DND-41 (cell line): ENCODE measurements around the gene KRTDAP.

ENCODE experiments used
- CTCF ChIP-seq: IDR thresholded peaks from 2 replicates; pipeline ENCODE4 v1.5.1; 2012; ENCODE audit warnings: borderline replicate concordance, low read length, moderate library complexity, mild to moderate bottlenecking; ENCODE audit not compliant: poor library complexity, severe bottlenecking; ENCODE audit errors: extremely low read depth
- EZH2 ChIP-seq: IDR thresholded peaks from 3 replicates; pipeline ENCODE4 v1.6.1; 2012; ENCODE audit warnings: borderline replicate concordance, low read depth, mild to moderate bottlenecking, moderate library complexity, low read length, inconsistent platforms; ENCODE audit not compliant: severe bottlenecking

DNA sequence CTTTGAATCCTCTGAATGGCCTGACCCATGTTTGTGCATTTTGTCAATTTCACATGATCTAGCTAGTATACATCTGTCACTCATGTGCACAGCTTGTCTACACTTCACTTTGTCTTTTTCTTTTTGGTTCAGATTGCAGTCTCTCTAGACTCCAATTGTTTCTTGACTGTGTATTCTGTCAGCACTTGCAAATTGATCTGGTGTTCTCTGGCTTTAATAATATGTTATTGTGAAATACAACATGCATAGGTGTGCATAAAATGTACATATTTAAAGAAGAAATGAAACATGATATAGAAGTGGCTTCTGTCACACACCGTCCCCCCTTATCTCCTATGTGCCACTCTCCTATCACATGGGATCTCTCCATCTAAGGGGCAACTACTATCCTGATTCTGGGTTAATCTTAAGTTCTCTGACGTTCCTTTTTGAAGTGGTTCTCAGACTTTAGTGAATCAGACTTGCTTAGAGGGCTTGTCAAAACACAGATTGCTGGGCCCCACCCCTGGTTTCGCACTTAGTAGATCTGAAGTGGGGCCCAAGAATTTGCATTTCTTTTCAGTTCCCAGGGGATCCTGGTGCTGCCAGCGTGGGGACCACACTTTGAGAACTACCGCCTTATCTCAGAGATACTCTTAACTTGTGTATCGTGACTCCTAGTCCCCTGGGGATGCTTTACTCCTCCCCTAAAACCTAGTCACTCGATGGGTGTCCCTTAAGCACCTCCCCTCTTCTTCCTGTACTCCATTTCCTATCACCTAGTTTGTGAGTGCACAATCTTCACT, 5.8 kb downstream of the KRTDAP start:
- TF ChIP-seq CTCF: no peak
- no peak for TF ChIP-seq EZH2
